ENCODE results near the gene DUS2. TPM values are rescaled to one million over a fixed set of nuclear protein-coding genes. Genes with fewer than 3 reads are reported as not detected.
"Not testable (repeated sequence)": the region's sequence is repeated elsewhere in the genome, so short reads cannot be mapped to it uniquely, and the experiment has no call there.

DUS2 gene
- total RNA-seq, 1 experiment from 2014 or later, result 19.9 TPM

GRCh38 chr16:67996666-67997065 lies 26.4 kb upstream of the DUS2 start:
- BruUV-seq (replicated peaks), result no TSS peak
- intact Hi-C loops (cut with micrococcal nuclease), result no loop called here
- Histone ChIP-seq H4K20me1 (ENCODE audit: low read length) (no peaks in the 10 kb centered on the region), H3F3A (ENCODE audit: low read length, unreplicated experiment) (no peaks in the 10 kb centered on the region), H3K9me3 (ENCODE audit: low read length) (no peaks in the 10 kb centered on the region), H2AFZ (ENCODE audit: low read length) (no peak overlapping the region), H3K79me2 (ENCODE audit: low read length) (no peaks in the 10 kb centered on the region), H3K36me3 (ENCODE audit: low read depth, low read length) (no peaks in the 10 kb centered on the region), H3K4me3 (ENCODE audit: low read length) (no peak overlapping the region), H3K9ac (ENCODE audit: low read length) (no peak overlapping the region), H3K27me3 (ENCODE audit: low read length) (no peaks in the 10 kb centered on the region), H3K9me2 (replicated peaks; ENCODE audit: low read length) (no peaks in the 10 kb centered on the region), H3K27ac (ENCODE audit: low read length) (no peak overlapping the region), H3K4me2 (ENCODE audit: low read length) (no peak overlapping the region), H3K4me1 (ENCODE audit: insufficient read depth, low read length) (peaks cover 4% of the 10 kb centered on the region; the same call in 1 of the 2 replicates)
- ChIA-PET CTCF (no interaction called here), POLR2A (ENCODE audit: unreplicated experiment) (no interaction called here)
- no peak for DNase-seq
- TF ChIP-seq EZH2phosphoT487 (IDR thresholded peaks at IDR 0.05; ENCODE audit: borderline replicate concordance, low read length) (no peak), EZH2 (IDR thresholded peaks at IDR 0.05; ENCODE audit: low read length, unreplicated experiment) (no peak)
- TF ChIP-seq, protein P1, sequence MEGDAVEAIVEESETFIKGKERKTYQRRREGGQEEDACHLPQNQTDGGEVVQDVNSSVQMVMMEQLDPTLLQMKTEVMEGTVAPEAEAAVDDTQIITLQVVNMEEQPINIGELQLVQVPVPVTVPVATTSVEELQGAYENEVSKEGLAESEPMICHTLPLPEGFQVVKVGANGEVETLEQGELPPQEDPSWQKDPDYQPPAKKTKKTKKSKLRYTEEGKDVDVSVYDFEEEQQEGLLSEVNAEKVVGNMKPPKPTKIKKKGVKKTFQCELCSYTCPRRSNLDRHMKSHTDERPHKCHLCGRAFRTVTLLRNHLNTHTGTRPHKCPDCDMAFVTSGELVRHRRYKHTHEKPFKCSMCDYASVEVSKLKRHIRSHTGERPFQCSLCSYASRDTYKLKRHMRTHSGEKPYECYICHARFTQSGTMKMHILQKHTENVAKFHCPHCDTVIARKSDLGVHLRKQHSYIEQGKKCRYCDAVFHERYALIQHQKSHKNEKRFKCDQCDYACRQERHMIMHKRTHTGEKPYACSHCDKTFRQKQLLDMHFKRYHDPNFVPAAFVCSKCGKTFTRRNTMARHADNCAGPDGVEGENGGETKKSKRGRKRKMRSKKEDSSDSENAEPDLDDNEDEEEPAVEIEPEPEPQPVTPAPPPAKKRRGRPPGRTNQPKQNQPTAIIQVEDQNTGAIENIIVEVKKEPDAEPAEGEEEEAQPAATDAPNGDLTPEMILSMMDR (conservative IDR thresholded peaks at IDR 0.05; ENCODE audit: low read depth, low read length), result no peak
- no peak for ATAC-seq

- H3K27ac ChIP-seq (ENCODE audit: low read length); intact Hi-C loops (cut with micrococcal nuclease); H3F3A ChIP-seq (ENCODE audit: low read length, unreplicated experiment); H3K4me3 ChIP-seq (ENCODE audit: low read length); CTCF ChIA-PET; H3K9me3 ChIP-seq (ENCODE audit: low read length); H4K20me1 ChIP-seq (ENCODE audit: low read length); H3K4me2 ChIP-seq (ENCODE audit: low read length); H3K27me3 ChIP-seq (ENCODE audit: low read length); H3K79me2 ChIP-seq (ENCODE audit: low read length); BruUV-seq (replicated peaks); H3K9ac ChIP-seq (ENCODE audit: low read length); H3K4me1 ChIP-seq (ENCODE audit: insufficient read depth, low read length); POLR2A ChIA-PET (ENCODE audit: unreplicated experiment); H3K9me2 ChIP-seq (replicated peaks; ENCODE audit: low read length); ATAC-seq; DNase-seq; H3K36me3 ChIP-seq (ENCODE audit: low read depth, low read length); H2AFZ ChIP-seq (ENCODE audit: low read length): not testable (repeated sequence)
These were observed 24.8 kb upstream of the DUS2 start for GRCh38 chr16:67998231-67998778.

DNA sequence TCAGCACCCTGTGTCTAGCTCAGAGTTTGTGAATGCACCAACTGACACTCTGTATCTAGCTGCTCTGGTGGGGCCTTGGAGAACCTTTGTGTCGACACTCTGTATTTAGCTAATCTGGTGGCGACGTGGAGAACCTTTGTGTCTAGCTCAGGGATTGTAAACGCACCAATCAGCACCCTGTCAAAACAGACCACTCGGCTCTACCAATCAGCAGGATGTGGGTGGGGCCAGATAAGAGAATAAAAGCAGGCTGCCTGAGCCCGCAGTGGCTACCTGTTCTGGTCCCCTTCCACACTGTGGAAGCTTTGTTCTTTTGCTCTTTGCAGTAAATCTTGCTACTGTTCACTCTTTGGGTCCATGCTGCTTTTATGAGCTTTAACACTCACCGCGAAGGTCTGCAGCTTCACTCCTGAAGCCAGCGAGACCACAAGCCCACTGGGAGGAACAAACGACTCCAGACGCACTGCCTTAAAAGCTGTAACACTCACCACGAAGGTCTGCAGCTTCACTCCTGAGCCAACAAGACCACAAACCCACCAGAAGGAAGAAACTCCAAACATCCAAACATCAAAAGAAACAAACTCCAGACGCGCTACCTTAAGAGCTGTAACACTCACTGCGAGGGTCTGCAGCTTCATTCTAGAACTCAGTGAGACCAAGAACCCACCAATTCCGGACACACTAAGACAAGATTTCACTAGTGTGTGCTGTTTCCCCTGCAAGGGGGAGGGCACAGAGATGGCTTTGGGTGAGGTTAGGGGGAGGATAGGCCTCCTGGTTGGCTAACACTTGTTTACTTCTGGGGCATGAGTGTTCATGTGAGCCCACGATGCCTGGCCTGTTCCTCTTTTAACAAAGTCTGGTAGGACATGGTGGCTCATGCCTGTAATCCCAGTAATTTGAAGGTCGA lies 24.1 kb upstream of the DUS2 start, which contains the start of gene DPEP2:
DPEP2 (minus strand) TSS at position 706 of the 910 bp plus-strand sequence. CDS start 6,272 bp downstream, outside the sequence.
- H3K9me2 ChIP-seq (replicated peaks; ENCODE audit: low read length); DNase-seq; H3K27me3 ChIP-seq (ENCODE audit: low read length); H3K9me3 ChIP-seq (ENCODE audit: low read length); H3K4me1 ChIP-seq (ENCODE audit: insufficient read depth, low read length); H3K27ac ChIP-seq (ENCODE audit: low read length); H3K9ac ChIP-seq (ENCODE audit: low read length); POLR2A ChIA-PET (ENCODE audit: unreplicated experiment); H3K79me2 ChIP-seq (ENCODE audit: low read length); H3F3A ChIP-seq (ENCODE audit: low read length, unreplicated experiment); H3K4me2 ChIP-seq (ENCODE audit: low read length); H4K20me1 ChIP-seq (ENCODE audit: low read length); H3K36me3 ChIP-seq (ENCODE audit: low read depth, low read length); ATAC-seq; H2AFZ ChIP-seq (ENCODE audit: low read length); CTCF ChIA-PET; H3K4me3 ChIP-seq (ENCODE audit: low read length); BruUV-seq (replicated peaks); intact Hi-C loops (cut with micrococcal nuclease): not testable (repeated sequence)
